ENCODE results near the gene ETF1.

The ETF1 gene

DNA sequence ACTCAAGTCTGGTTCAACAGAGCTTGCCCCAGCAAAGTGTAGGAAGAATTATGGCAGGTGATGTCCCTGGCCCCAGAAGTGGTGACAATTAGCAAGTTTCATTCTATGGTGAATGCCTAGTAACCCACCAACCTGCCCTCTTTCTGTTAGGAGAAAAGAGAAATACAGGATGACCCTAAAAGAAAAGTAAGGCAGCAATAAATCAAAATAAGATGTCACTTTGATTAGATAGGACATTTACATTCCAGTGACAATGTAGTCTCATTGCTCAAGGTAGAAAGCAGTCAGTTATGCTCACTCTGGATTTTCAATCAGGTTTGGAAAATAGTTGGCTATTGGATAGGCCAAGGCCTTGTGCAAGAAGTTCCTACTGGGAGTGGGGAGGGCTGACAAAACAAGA lies 37.7 kb upstream of the ETF1 start:
- TF ChIP-seq POLR2A (IDR thresholded peaks at IDR 0.05; ENCODE audit: extremely low read depth, insufficient read length) (no peak), MYC (IDR thresholded peaks at IDR 0.05; ENCODE audit: low read depth, low read length) (no peak)
- TF ChIP-seq, protein P1, sequence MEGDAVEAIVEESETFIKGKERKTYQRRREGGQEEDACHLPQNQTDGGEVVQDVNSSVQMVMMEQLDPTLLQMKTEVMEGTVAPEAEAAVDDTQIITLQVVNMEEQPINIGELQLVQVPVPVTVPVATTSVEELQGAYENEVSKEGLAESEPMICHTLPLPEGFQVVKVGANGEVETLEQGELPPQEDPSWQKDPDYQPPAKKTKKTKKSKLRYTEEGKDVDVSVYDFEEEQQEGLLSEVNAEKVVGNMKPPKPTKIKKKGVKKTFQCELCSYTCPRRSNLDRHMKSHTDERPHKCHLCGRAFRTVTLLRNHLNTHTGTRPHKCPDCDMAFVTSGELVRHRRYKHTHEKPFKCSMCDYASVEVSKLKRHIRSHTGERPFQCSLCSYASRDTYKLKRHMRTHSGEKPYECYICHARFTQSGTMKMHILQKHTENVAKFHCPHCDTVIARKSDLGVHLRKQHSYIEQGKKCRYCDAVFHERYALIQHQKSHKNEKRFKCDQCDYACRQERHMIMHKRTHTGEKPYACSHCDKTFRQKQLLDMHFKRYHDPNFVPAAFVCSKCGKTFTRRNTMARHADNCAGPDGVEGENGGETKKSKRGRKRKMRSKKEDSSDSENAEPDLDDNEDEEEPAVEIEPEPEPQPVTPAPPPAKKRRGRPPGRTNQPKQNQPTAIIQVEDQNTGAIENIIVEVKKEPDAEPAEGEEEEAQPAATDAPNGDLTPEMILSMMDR (IDR thresholded peaks at IDR 0.05; ENCODE audit: low read depth, low read length), result no peak
- TF ChIP-seq, protein P2, sequence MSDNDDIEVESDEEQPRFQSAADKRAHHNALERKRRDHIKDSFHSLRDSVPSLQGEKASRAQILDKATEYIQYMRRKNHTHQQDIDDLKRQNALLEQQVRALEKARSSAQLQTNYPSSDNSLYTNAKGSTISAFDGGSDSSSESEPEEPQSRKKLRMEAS (IDR thresholded peaks at IDR 0.05; ENCODE audit: low read depth, low read length), result no peak
- no peak overlapping the region for H3K4me3 ChIP-seq (ENCODE audit: low read depth, low read length)
- DNase-seq (ENCODE audit: low read depth), result no peak

DNA sequence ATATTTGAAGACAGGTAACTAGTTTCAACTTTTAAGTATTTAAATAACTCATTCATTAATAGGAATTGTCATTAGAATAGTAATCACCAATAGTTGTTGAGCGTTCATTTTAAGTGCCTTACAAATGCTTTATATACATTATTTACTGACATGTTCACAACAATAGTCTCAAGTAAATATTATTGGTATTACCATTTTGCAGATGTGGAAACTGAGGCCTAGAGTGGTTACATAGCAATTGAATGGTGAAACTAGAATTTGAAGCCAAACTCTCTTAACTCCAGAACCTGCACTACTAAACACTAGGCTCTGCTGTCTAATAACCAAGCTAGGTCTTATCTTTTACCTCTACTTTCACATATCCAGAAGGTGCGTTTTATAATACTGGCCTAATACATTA lies 37.0 kb upstream of the ETF1 start:
- no peak for DNase-seq (ENCODE audit: low read depth)
- no peak overlapping the region for H3K4me3 ChIP-seq (ENCODE audit: low read depth, low read length)
- no peak for TF ChIP-seq POLR2A (IDR thresholded peaks at IDR 0.05; ENCODE audit: extremely low read depth, insufficient read length)

DNA sequence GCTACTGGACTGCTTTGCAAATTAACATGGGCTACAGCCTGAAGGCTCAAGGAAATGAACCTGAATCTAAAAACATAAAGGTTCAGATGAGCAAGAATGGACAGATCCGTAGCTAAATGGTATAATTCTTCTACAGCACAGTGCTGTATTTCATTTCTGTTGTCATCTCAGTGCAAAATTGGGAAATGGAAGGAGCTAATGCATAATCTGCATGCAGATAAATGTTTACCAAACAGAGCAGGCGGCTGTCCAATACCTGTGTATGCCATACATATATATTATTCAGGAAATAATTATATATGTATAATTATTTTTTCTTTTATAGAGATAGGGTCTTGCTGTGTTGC lies 36.5 kb upstream of the ETF1 start:
- TF ChIP-seq, protein P1 (IDR thresholded peaks at IDR 0.05; ENCODE audit: low read depth, low read length), result no peak
- TF ChIP-seq, protein P2 (IDR thresholded peaks at IDR 0.05; ENCODE audit: low read depth, low read length), result no peak
- TF ChIP-seq POLR2A (IDR thresholded peaks at IDR 0.05; ENCODE audit: extremely low read depth, insufficient read length), result no peak
- TF ChIP-seq MYC (IDR thresholded peaks at IDR 0.05; ENCODE audit: low read depth, low read length), result no peak
- no peak for DNase-seq (ENCODE audit: low read depth)
- no peak overlapping the region for H3K4me3 ChIP-seq (ENCODE audit: low read depth, low read length)

DNA sequence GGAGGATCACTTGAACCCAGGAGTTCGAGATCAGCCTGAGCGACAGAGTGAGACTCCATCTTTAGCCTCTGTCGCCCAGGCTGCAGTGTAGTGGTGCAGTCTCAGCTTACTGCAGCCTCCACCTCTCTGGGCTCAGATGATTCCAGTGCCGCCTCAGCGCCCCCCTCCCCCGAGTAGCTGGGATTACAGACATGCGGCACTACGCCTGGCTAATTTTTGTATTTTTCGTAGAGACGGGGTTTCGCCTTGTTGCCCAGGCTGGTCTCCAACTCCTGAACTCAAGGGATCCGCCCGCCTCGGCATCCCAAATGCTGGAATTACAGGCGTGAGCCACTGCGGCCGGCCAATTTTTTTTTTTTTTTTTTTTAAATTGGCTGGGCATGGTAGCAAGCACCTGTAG lies 34.4 kb upstream of the ETF1 start:
- H3K4me3 ChIP-seq (ENCODE audit: low read depth, low read length), result no peak overlapping the region
- DNase-seq (ENCODE audit: low read depth), result no peak
- no peak for TF ChIP-seq MYC (IDR thresholded peaks at IDR 0.05; ENCODE audit: low read depth, low read length)
- TF ChIP-seq, protein P1 (IDR thresholded peaks at IDR 0.05; ENCODE audit: low read depth, low read length), result no peak
- TF ChIP-seq, protein P2 (IDR thresholded peaks at IDR 0.05; ENCODE audit: low read depth, low read length), result no peak
- TF ChIP-seq POLR2A (IDR thresholded peaks at IDR 0.05; ENCODE audit: extremely low read depth, insufficient read length), result no peak

DNA sequence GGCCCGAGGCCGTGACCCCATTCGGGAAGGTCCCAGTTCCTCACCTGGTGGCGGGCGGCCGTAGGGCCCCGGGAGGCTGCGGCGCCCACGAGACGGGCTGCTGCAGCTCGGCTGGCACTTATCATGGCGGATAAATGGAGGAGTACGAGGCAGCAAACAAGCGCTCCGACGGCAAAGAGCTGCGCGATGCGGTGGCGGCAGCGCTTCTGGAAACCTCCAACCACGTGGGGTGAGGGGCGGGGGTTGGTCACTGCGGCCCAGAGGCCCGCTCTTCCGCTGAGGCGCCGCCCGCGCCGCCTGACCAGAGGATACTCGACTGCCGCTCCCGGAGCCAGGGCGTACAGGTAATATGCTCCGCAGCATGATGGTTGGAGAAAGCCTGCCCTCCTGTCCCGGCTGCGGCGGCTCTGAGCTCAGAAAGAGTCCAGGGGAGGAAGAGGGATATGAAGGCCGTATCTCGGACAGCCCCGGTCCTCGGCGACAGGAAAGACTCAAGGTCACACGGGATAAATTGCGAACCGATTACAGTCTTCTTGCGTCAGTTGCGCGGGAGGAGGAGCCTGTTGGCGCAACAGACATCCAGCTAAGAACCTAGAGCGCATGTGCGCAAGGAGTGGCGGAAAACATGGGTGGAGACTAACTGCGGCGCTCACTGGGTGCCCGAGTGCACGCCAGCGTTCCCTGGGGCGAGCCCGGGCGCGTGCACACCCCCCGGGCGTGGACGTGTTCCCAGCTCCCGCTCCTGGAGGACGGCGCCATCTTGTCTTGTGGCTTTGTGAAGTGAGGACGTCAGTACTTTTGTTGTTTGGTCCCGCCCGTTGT lies 32.4 kb upstream of the ETF1 start, which contains the start of gene HSPA9:
TSS of gene HSPA9 (minus strand) at position 208 of the 822 bp plus-strand sequence. CDS start at position 125, 83 bp downstream.
- H3K4me3 ChIP-seq (ENCODE audit: low read depth, low read length), result peak within 1 kb of the TSS; percentile 98
- DNase-seq (ENCODE audit: low read depth), result peak; percentile 99
- TF ChIP-seq, protein P2 (IDR thresholded peaks at IDR 0.05; ENCODE audit: low read depth, low read length), result peak; percentile 97
- TF ChIP-seq, protein P1 (IDR thresholded peaks at IDR 0.05; ENCODE audit: low read depth, low read length), result no peak
- TF ChIP-seq POLR2A (IDR thresholded peaks at IDR 0.05; ENCODE audit: extremely low read depth, insufficient read length), result peak; percentile 72
- peak; percentile 97 for TF ChIP-seq MYC (IDR thresholded peaks at IDR 0.05; ENCODE audit: low read depth, low read length)

DNA sequence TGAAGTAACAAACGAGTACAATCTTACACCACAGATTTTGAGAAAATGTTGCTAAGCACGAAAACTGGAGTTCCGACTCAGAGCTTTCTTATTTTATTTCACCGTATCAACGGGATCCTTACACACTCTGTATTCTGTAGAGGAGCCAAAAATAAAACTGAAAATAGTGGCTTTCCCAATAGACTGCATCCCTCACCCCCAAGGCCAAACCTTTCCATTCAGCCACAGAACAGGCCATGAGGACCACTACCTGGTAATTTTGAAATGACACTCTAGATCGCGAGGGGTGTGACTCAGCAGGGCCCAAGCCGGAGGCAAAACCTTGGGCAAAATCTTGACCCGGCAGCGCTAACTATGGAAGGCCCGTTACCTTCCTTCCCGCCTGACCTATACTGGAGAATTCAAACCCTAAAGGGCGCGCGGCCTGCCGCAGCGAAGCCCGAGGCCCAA lies 31.7 kb upstream of the ETF1 start:
- H3K4me3 ChIP-seq (ENCODE audit: low read depth, low read length), result peak overlapping the region; percentile 98
- TF ChIP-seq, protein P2 (IDR thresholded peaks at IDR 0.05; ENCODE audit: low read depth, low read length), result no peak
- TF ChIP-seq, protein P1 (IDR thresholded peaks at IDR 0.05; ENCODE audit: low read depth, low read length), result no peak
- TF ChIP-seq POLR2A (IDR thresholded peaks at IDR 0.05; ENCODE audit: extremely low read depth, insufficient read length), result no peak
- TF ChIP-seq MYC (IDR thresholded peaks at IDR 0.05; ENCODE audit: low read depth, low read length), result no peak
- DNase-seq (ENCODE audit: low read depth), result no peak

All from NB4 (cell line).